Immature natural killer cell (primary cell): Measurements from ENCODE around the gene RHEX. TPM values are rescaled to one million over a fixed set of nuclear protein-coding genes. Genes with fewer than 3 reads are reported as not detected.

Experiments
- DNase-seq, 3 donors: peaks; one replicate each; pipeline ENCODE4 v3.0.0; 2022; ENCODE audit warnings: mixed read lengths in 1 of 3
- H3K27ac Mint-ChIP-seq, 6 donors: one replicate each; pipeline ENCODE4 v1.8.0; 2020; ENCODE audit warnings: mixed read lengths in 6 of 6, mild to moderate bottlenecking in 5 of 6, inconsistent platforms in 4 of 6, moderate library complexity in 3 of 6
- H3K27me3 Mint-ChIP-seq, 3 donors: one replicate each; pipeline ENCODE4 v1.8.0; 2020 to 2021; ENCODE audit warnings: low read depth in 3 of 3, mild to moderate bottlenecking in 3 of 3, mixed read lengths in 3 of 3, moderate library complexity in 3 of 3, inconsistent platforms in 1 of 3
- H3K36me3 Mint-ChIP-seq, 3 donors: one replicate each; pipeline ENCODE4 v1.8.0; 2020; ENCODE audit warnings: mixed read lengths in 3 of 3, inconsistent platforms in 2 of 3, mild to moderate bottlenecking in 2 of 3
- H3K4me1 Mint-ChIP-seq, 2 donors: one replicate each; pipeline ENCODE4 v1.8.0; 2020; ENCODE audit warnings: inconsistent platforms in 2 of 2, mild to moderate bottlenecking in 2 of 2, mixed read lengths in 2 of 2, moderate library complexity in 1 of 2
- H3K4me3 Mint-ChIP-seq, 5 donors: one replicate each; pipeline ENCODE4 v1.8.0; 2020; ENCODE audit warnings: mild to moderate bottlenecking in 5 of 5, mixed read lengths in 5 of 5, inconsistent platforms in 3 of 5, moderate library complexity in 3 of 5
- H3K9me3 Mint-ChIP-seq, 6 donors: one replicate each; pipeline ENCODE4 v1.8.0; 2020; ENCODE audit warnings: mild to moderate bottlenecking in 6 of 6, mixed read lengths in 6 of 6, inconsistent platforms in 4 of 6, moderate library complexity in 3 of 6
- polyA plus RNA-seq, 3 donors: library from polyadenylated mRNA; unstranded; fragments of 300-500 nt; fragmentation: Illumina TruSeq; gene quantifications; one replicate each; pipeline ENCODE4 v1.2.3, GENCODE V29; 2021

The RHEX gene
- polyA plus RNA-seq, 3 donors from 2014 or later, result 1.0 TPM; not detected in 2

DNA sequence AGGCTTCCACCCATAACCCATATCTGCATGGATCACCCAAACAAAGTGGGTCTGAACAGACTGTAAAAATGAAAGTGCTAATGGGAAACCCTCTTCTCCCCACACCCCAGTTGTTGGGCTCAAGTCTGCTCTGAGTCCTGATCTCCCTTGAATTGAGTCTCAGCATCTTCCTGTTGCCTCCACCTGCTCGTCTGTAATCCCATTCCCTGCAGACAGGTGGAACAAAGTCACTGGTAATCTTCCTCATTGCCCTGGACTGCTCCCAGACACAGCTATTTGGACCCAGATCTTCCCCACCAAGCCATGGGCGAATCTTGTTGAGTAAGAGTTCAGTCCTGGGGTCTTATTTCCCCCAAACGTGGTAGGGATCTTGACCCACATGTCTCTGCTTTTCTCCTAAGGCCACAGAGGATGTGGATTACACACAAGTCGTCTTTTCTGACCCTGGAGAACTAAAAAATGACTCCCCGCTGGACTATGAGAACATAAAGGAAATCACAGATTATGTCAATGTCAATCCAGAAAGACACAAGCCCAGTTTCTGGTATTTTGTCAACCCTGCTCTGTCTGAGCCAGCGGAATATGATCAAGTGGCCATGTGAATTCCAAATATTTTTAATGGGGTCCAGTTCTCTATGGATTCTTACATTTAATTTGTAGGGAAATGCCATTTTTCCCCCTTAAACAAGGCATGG is 48.5 kb downstream of the RHEX start:
- no peak overlapping the region for H3K27ac Mint-ChIP-seq
- H3K36me3 Mint-ChIP-seq, result no peaks in the 10 kb centered on the region
- no peaks in the 10 kb centered on the region for H3K4me1 Mint-ChIP-seq
- H3K9me3 Mint-ChIP-seq, result no peaks in the 10 kb centered on the region
- DNase-seq, result no peak
- peaks cover 2 to 13% (median 7%) of the 10 kb centered on the region in 3 donors for H3K27me3 Mint-ChIP-seq
- H3K4me3 Mint-ChIP-seq, result no peak overlapping the region

- H3K4me3 Mint-ChIP-seq, result no peak overlapping the region
- peaks cover 2 to 15% (median 2%) of the 10 kb centered on the region in 3 donors for H3K27me3 Mint-ChIP-seq
- no peak for DNase-seq
- H3K4me1 Mint-ChIP-seq, result no peaks in the 10 kb centered on the region
- H3K36me3 Mint-ChIP-seq, result no peaks in the 10 kb centered on the region
- H3K27ac Mint-ChIP-seq, result no peak overlapping the region
- H3K9me3 Mint-ChIP-seq, result no peaks in the 10 kb centered on the region
Measured at GRCh38 chr1:206102292-206102936, 49.4 kb downstream of the RHEX start.

- Mint-ChIP-seq H3K27me3 (peaks cover 2 to 8% (median 2%) of the 10 kb centered on the region in 3 donors), H3K9me3 (no peaks in the 10 kb centered on the region), H3K4me1 (no peaks in the 10 kb centered on the region), H3K27ac (no peak overlapping the region), H3K36me3 (no peaks in the 10 kb centered on the region), H3K4me3 (no peak overlapping the region)
- no peak for DNase-seq
Measured at GRCh38 chr1:206103979-206104378, 51.0 kb downstream of the RHEX start.

DNA sequence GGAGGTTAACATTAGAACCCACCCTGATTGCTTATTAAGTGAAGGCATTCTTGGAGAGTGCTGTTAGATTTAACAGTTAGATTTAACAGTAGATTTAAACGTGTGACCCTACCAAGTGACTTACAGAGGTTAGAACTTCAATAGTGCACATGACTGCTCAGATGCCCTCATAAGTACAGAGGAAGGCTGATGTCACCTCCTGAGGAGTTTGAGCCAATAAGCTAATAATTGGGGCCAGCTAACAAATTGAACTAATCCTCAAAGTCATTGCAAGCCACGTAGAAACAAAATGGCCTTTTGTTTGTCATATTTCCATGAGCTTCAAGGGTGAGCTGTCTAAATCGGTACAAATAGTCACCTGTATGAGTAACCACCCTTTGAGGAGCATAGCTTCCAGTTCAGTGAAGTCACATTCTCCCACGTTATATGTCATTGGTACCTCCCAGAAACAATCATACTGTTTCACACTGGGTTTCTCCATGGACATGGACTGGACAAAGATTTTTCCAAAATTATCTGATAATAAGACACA is 52.6 kb downstream of the RHEX start:
- DNase-seq, result no peak
- Mint-ChIP-seq H3K4me3 (no peak overlapping the region), H3K36me3 (no peaks in the 10 kb centered on the region), H3K4me1 (no peaks in the 10 kb centered on the region), H3K27ac (no peak overlapping the region), H3K9me3 (no peaks in the 10 kb centered on the region), H3K27me3 (peaks cover 2 to 9% (median 2%) of the 10 kb centered on the region in 3 donors)

DNA sequence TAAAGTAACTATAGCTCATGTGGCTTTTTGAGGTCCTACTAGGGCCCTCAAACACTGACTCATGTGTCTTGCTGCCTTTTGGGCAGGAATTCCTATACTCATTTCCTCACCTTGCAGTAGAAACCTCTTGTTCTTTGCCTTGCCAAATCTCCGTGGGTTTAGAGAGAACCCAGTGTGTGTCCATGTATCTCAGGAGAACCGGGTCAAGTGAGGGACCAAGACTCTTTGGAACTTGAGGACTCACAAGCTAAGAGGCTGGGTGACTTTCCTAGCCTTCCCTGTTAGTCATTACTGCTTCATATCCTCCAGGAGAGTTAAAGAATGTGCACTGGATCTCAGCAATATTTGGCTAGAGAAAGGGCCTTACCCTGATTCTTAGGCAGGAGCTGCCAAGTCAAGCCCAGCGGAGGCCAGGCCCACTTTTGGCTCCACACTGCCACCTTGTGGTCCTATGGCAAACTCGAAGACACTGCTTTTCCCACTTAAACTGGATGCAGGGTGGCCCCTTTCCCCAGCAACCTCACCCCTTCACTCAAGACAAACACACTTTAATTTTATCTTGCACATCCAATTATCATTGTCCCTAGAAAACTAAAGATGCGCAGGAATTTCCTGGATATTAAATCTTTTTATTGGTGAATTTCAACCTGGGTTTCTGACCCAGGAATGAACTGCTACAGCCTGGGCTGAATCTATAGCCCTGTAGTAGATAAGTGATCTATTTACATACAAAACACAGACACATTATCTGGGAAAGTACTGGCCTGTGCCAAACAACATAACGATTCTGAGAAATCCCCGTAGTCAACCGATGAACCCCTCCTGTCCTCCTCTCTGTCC is 53.6 kb downstream of the RHEX start:
- Mint-ChIP-seq H3K4me3 (no peak overlapping the region), H3K4me1 (no peaks in the 10 kb centered on the region), H3K9me3 (no peaks in the 10 kb centered on the region), H3K27me3 (peaks cover 0 to 11% (median 0%) of the 10 kb centered on the region in 3 donors), H3K27ac (no peak overlapping the region), H3K36me3 (no peaks in the 10 kb centered on the region)
- DNase-seq, result peak; percentile 44 to 54 (median 50)

DNA sequence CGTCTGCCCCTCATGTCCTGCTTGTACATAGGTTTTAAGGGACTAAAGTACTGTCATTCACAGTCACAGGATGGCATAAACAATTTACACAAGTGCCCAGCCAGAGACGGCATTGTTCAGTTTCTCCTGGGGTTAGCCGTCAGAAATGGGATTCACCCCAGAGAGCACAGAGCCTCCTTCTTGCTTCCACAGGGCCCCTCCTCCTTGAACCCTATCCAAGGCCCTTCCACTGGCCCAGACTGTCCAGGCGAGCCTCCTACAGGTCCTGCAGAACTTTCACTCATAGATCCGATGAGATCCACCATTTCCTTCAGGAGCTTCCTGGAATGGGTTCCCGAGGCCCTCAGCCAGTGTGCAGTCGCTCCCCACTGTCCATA is 54.2 kb downstream of the RHEX start:
- Mint-ChIP-seq H3K4me3 (no peak overlapping the region), H3K4me1 (no peaks in the 10 kb centered on the region), H3K27ac (no peak overlapping the region), H3K36me3 (no peaks in the 10 kb centered on the region), H3K9me3 (no peaks in the 10 kb centered on the region), H3K27me3 (peaks cover 0 to 11% (median 0%) of the 10 kb centered on the region in 3 donors)
- DNase-seq, result no peak

DNA sequence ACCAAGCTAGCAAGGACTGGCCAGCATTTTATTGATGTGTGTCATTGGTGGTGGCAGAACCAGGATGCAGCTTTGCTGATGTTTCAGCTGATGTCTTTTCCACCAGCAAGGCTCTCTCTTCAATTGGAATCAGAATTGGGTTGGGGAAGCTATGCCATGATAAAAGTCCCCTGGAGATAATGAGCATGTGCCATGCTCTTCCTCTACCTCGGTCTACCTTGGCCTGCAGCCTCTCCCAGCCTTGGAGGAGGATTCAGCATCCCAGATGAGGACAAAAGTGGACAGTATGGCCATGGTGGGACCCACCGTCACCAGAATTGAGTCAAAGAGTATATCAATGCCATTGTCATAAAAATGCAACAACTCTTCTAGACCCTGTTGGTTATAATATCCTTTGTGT is 55.7 kb downstream of the RHEX start:
- H3K4me1 Mint-ChIP-seq, result no peaks in the 10 kb centered on the region
- H3K36me3 Mint-ChIP-seq, result no peaks in the 10 kb centered on the region
- H3K27me3 Mint-ChIP-seq, result peaks cover 0 to 7% (median 0%) of the 10 kb centered on the region in 3 donors
- no peak for DNase-seq
- H3K4me3 Mint-ChIP-seq, result no peak overlapping the region
- no peak overlapping the region for H3K27ac Mint-ChIP-seq
- no peaks in the 10 kb centered on the region for H3K9me3 Mint-ChIP-seq

GRCh38 chr1:206109718-206110117 is 56.7 kb downstream of the RHEX start:
- Mint-ChIP-seq H3K9me3 (no peaks in the 10 kb centered on the region), H3K4me3 (no peak overlapping the region), H3K27ac (no peak overlapping the region), H3K27me3 (peaks cover 0 to 12% (median 0%) of the 10 kb centered on the region in 3 donors), H3K4me1 (no peaks in the 10 kb centered on the region), H3K36me3 (peaks cover 0 to 2% (median 0%) of the 10 kb centered on the region in 3 donors)
- DNase-seq, result no peak

DNA sequence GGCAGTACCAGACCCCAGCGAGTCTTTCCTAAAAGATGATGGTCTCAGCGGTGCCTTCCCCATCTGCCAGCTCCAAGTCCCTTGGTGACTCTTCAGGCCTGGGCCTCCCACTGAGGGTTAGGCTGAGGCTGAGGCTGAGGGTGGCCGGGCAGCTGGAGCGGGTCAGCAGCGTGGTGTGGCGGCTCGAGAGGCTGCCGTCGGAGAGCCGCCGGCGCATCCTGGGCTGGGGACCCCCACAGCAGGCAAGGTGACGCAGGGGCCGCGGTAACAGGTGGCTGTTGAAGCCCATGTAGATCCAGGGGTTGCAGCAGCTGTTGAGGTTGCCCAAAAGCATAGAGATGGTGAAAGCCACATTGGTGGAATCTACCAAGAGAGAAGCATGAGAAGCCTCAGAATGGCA is 57.2 kb downstream of the RHEX start:
- H3K4me3 Mint-ChIP-seq, result no peak overlapping the region
- no peaks in the 10 kb centered on the region for H3K9me3 Mint-ChIP-seq
- H3K36me3 Mint-ChIP-seq, result peaks cover 0 to 4% (median 0%) of the 10 kb centered on the region in 3 donors
- H3K27me3 Mint-ChIP-seq, result peaks cover 0 to 12% (median 0%) of the 10 kb centered on the region in 3 donors
- H3K4me1 Mint-ChIP-seq, result no peaks in the 10 kb centered on the region
- no peak overlapping the region for H3K27ac Mint-ChIP-seq
- DNase-seq, result no peak

GRCh38 chr1:206110820-206111219 is 57.8 kb downstream of the RHEX start:
- H3K9me3 Mint-ChIP-seq, result no peaks in the 10 kb centered on the region
- H3K36me3 Mint-ChIP-seq, result peaks cover 0 to 4% (median 0%) of the 10 kb centered on the region in 3 donors
- H3K4me1 Mint-ChIP-seq, result no peaks in the 10 kb centered on the region
- no peak overlapping the region for H3K27ac Mint-ChIP-seq
- no peak overlapping the region for H3K4me3 Mint-ChIP-seq
- peaks cover 0 to 12% (median 0%) of the 10 kb centered on the region in 3 donors for H3K27me3 Mint-ChIP-seq
- no peak for DNase-seq

GRCh38 chr1:206111271-206111927 is 58.4 kb downstream of the RHEX start:
- DNase-seq, result no peak
- H3K27me3 Mint-ChIP-seq, result peaks cover 0 to 12% (median 0%) of the 10 kb centered on the region in 3 donors
- H3K9me3 Mint-ChIP-seq, result no peaks in the 10 kb centered on the region
- H3K27ac Mint-ChIP-seq, result no peak overlapping the region
- H3K4me3 Mint-ChIP-seq, result no peak overlapping the region
- H3K36me3 Mint-ChIP-seq, result peaks cover 0 to 4% (median 0%) of the 10 kb centered on the region in 3 donors
- H3K4me1 Mint-ChIP-seq, result no peaks in the 10 kb centered on the region

DNA sequence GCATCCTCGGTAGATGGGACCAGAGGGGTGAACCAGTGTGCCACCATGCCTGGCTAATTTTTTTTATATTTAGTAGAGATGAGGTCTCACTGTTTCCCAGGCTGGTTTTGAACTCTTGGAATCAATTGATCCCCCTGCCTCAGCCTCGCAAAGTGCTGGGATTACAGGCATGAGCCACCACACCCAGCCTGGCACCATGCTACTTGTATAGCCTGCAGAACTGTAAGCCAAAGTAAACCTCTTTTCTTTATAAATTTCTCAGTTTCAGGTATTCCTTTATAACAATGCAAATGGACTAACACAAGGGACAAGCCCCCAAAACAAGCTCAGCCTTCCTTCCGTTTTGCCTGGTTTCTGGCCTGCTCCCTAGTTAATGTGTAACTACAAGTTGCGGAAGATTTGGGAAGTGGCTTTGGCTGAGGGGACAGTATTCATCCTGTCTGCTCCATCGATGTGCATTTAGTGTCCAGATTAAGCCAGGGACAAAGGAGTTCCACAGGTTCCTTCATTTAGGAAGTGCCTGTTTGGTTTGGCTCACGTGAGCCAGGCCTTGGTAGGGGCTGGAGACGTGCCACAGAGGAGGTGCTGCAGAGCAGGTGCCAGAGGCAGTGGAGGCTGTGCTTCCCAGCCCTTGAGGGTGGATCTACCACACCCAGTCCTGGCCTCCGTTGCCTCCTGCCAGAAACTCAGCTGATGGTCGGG is 59.8 kb downstream of the RHEX start:
- Mint-ChIP-seq H3K9me3 (no peaks in the 10 kb centered on the region), H3K4me3 (no peak overlapping the region), H3K27me3 (peaks cover 1 to 12% (median 2%) of the 10 kb centered on the region in 3 donors)

More for the DNA sequence above, 59.8 kb downstream of the RHEX start:
- H3K36me3 Mint-ChIP-seq, result peaks cover 0 to 4% (median 0%) of the 10 kb centered on the region in 3 donors
- H3K27ac Mint-ChIP-seq, result no peak overlapping the region
- peaks cover 0 to 3% of the 10 kb centered on the region in 2 donors for H3K4me1 Mint-ChIP-seq
- DNase-seq, result no peak
